Thyroid gland (tissue), 4 donors: Measurements from ENCODE around the gene FMR1.

ENCODE experiments used
- POLR2A ChIP-seq, 2 donors: fragments of 450-650 bp; IDR thresholded peaks; one replicate each; pipeline ENCODE4 v1.6.1; 2017; ENCODE audit warnings: antibody characterized with exemption in 2 of 2, mild to moderate bottlenecking in 2 of 2, moderate library complexity in 1 of 2
- TF ChIP-seq, protein P1 (sequence below), 6 experiments: fragments of 200-600 bp in 3 of 6; fragments of 450-650 bp in 3 of 6; sonication (generic) in 3 of 6; IDR thresholded peaks; one replicate each; pipeline ENCODE4 v1.5.1; 2016 to 2019; ENCODE audit warnings: antibody characterized with exemption in 6 of 6, mild to moderate bottlenecking in 2 of 6, inconsistent platforms in 1 of 6, moderate library complexity in 1 of 6

DNA sequence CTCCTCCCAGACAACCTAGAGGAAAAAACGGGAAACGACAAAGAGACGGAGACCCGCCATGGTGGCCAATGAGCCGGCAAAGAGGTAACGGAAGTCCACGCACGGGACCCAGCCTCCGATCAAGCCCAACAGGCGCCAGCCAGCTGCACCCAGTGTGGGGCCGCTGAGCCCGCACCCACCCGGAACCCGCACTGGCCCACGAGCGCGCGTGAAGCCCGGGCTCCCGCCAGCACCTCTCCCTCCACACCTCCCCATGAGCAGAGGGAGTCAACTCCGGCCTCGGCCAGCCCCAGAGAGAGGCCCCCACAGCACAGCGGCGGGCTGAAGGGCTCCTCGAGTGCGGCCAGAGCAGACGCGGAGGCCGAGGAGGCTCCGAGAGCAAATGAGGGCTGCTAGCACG lies 14.6 kb upstream of the FMR1 start:
- TF ChIP-seq, protein P1, sequence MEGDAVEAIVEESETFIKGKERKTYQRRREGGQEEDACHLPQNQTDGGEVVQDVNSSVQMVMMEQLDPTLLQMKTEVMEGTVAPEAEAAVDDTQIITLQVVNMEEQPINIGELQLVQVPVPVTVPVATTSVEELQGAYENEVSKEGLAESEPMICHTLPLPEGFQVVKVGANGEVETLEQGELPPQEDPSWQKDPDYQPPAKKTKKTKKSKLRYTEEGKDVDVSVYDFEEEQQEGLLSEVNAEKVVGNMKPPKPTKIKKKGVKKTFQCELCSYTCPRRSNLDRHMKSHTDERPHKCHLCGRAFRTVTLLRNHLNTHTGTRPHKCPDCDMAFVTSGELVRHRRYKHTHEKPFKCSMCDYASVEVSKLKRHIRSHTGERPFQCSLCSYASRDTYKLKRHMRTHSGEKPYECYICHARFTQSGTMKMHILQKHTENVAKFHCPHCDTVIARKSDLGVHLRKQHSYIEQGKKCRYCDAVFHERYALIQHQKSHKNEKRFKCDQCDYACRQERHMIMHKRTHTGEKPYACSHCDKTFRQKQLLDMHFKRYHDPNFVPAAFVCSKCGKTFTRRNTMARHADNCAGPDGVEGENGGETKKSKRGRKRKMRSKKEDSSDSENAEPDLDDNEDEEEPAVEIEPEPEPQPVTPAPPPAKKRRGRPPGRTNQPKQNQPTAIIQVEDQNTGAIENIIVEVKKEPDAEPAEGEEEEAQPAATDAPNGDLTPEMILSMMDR (IDR thresholded peaks at IDR 0.05), result no peak
- no peak for TF ChIP-seq POLR2A (IDR thresholded peaks at IDR 0.05)
